GM12874 (cell line): ENCODE results near the gene PTGIS.

Source experiments
- TF ChIP-seq, protein P1 (sequence below): IDR thresholded peaks from 2 replicates; pipeline ENCODE4 v1.5.1; 2011; ENCODE audit warnings: low read depth, mild to moderate bottlenecking, control low read depth, low read length, moderate library complexity; ENCODE audit not compliant: insufficient read depth

Gene PTGIS

GRCh38 chr20:49595811-49596561, 28.0 kb upstream of the PTGIS start:
- TF ChIP-seq, protein P1, sequence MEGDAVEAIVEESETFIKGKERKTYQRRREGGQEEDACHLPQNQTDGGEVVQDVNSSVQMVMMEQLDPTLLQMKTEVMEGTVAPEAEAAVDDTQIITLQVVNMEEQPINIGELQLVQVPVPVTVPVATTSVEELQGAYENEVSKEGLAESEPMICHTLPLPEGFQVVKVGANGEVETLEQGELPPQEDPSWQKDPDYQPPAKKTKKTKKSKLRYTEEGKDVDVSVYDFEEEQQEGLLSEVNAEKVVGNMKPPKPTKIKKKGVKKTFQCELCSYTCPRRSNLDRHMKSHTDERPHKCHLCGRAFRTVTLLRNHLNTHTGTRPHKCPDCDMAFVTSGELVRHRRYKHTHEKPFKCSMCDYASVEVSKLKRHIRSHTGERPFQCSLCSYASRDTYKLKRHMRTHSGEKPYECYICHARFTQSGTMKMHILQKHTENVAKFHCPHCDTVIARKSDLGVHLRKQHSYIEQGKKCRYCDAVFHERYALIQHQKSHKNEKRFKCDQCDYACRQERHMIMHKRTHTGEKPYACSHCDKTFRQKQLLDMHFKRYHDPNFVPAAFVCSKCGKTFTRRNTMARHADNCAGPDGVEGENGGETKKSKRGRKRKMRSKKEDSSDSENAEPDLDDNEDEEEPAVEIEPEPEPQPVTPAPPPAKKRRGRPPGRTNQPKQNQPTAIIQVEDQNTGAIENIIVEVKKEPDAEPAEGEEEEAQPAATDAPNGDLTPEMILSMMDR: no peak

DNA sequence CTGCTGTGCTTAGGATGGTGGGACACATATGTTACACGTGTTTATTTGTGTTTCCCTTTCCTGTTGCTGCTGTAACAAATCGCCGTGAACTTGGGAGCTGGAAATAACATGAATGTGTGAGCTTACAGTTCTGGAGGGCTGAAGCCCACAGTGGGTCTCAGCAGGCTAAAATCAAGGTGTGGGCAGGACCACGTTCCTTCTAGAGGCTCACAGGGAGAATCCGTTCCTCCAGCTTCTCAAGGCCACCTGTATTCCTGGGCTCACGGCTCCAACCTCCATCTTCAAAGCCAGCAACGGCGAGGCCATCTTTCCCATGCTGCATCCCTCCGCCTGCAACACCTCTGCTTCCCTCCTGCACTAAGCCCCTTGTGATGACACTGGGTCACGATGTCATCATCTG, 27.4 kb upstream of the PTGIS start:
- TF ChIP-seq, protein P1: no peak

DNA sequence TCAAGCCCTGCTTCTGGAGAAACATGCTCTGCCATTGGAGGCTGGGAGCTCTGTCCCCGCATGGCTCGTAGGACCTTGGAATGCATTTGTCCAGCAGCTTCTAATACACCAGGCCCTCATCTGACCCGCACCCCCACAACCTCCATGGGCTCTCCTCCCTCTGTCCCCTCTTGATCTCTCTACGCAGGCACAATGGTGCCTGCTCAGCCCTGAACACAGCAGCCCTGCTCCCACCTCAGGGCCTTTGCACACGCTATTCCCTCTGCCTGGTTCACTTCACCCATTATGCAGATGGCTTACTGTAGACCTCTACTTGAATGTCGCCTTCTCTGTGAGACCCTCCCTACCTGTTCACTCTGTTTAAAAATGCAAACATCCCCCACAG, 27.0 kb upstream of the PTGIS start:
- TF ChIP-seq, protein P1: no peak

- TF ChIP-seq, protein P1: no peak
Measured at GRCh38 chr20:49594143-49594930, 26.4 kb upstream of the PTGIS start.

GRCh38 chr20:49593466-49594142, 25.7 kb upstream of the PTGIS start:
- TF ChIP-seq, protein P1: no peak

GRCh38 chr20:49592120-49592519, 24.2 kb upstream of the PTGIS start:
- TF ChIP-seq, protein P1: no peak

DNA sequence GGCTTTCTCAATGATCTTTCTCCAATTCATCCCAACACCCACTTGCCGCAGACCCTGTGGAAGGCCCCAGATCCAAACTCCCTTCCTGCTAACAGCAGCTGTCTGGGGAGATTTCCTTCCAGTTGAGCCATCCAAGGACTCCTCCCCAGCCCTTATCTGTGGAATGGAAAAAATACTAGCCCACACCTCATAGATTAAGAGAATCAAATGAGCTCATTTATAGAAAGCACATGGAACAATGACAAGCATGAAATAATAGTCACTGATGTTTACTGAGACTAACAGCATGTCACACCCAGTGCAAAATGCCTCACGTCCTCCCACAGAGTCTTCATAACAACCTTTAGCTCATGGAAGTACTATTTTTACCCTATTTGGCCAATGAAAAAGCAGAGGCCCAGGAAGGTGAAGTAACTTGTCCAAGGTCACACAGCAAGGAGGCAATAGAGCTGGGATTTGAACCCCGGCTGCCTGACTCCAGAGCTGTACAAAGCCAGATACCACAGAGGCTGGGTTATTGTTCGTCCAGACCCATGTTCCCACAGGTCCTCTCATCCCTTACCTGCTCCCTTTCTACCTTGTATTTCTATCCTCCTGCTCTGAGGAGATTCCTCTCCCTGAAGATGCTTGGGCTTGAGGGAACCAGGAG, 23.4 kb upstream of the PTGIS start:
- TF ChIP-seq, protein P1: no peak
